Caco-2 (cell line): ENCODE results near the gene MRPL45. TPM values are rescaled to one million over a fixed set of nuclear protein-coding genes. Genes with fewer than 3 reads are reported as not detected.

Experiments used
- BruUV-seq: library from RNA; stranded (reverse); fragments of 400-500 nt; replicated peaks from 2 replicates; lab custom pipeline; 2021; lab: Mats Ljungman, UMichigan
- CTCF ChIA-PET: fragments of 300-600 bp; sonication (Branson Sonifier 250); formaldehyde crosslinking; loops from one replicate; lab custom pipeline; 2022; ENCODE audit warnings: antibody characterized with exemption; lab: Charles Lee
- POLR2A ChIA-PET: fragments of 300-600 bp; sonication (Branson Sonifier 250); formaldehyde crosslinking; loops from one replicate; lab custom pipeline; 2022; ENCODE audit warnings: antibody characterized with exemption; lab: Charles Lee
- DNase-seq, 2 experiments: peaks; one replicate each; pipeline versions ENCODE4 v3.0.0 to v3.0.0-alpha.2; 2020 to 2022
- H3K27me3 ChIP-seq: replicated peaks from 2 replicates; pipeline ENCODE4 v1.6.0; 2011; ENCODE audit warnings: low read length; ENCODE audit not compliant: control insufficient read depth, insufficient read depth
- H3K36me3 ChIP-seq: 2 replicates; pipeline ENCODE4 v1.5.1; 2011; ENCODE audit warnings: low read length; ENCODE audit not compliant: control insufficient read depth, insufficient read depth
- H3K4me1 ChIP-seq: fragments of 250-450 bp; sonication (Bioruptor Pico); 2 replicates; pipeline ENCODE4 v1.5.1; 2020; ENCODE audit warnings: mild to moderate bottlenecking
- H3K4me3 ChIP-seq: 2 replicates; pipeline ENCODE4 v1.5.1; 2011; ENCODE audit warnings: low read depth, mild to moderate bottlenecking, control low read depth, low read length
- H3K9me3 ChIP-seq: fragments of 250-450 bp; sonication (Bioruptor Pico); 2 replicates; pipeline ENCODE4 v1.5.1; 2020; ENCODE audit warnings: mild to moderate bottlenecking, moderate library complexity
- H3K27ac Mint-ChIP-seq: one replicate; pipeline ENCODE4 v1.8.0; 2022; ENCODE audit warnings: mixed read lengths; ENCODE audit not compliant: unreplicated experiment
- H3K27me3 Mint-ChIP-seq: one replicate; pipeline ENCODE4 v1.8.0; 2022; ENCODE audit warnings: mixed read lengths; ENCODE audit not compliant: insufficient read depth, unreplicated experiment
- H3K36me3 Mint-ChIP-seq: one replicate; pipeline ENCODE4 v1.8.0; 2022; ENCODE audit warnings: mild to moderate bottlenecking, mixed read lengths; ENCODE audit not compliant: insufficient read depth, unreplicated experiment
- H3K4me1 Mint-ChIP-seq: one replicate; pipeline ENCODE4 v1.8.0; 2022; ENCODE audit warnings: low read depth, mixed read lengths; ENCODE audit not compliant: unreplicated experiment
- H3K4me3 Mint-ChIP-seq: one replicate; pipeline ENCODE4 v1.8.0; 2022; ENCODE audit warnings: mild to moderate bottlenecking, moderate library complexity, mixed read lengths; ENCODE audit not compliant: unreplicated experiment
- H3K9me3 Mint-ChIP-seq: one replicate; pipeline ENCODE4 v1.8.0; 2022; ENCODE audit warnings: mixed read lengths; ENCODE audit not compliant: unreplicated experiment
- intact Hi-C: fragments of 100-400 bp; cut with micrococcal nuclease; formaldehyde crosslinking; loops from one replicate; pipeline ENCODE4 v1.10.0; 2022; ENCODE audit not compliant: unreplicated experiment
- total RNA-seq: library from RNA; stranded (reverse); gene quantifications from 2 replicates; pipeline ENCODE4 v1.2.3, GENCODE V29; 2022
- TF ChIP-seq, protein P1 (sequence below), 2 experiments: fragments of 200-600 bp in 1 of 2; IDR thresholded peaks; 1 replicate in 1 of 2; 2 replicates in 1 of 2; pipeline versions ENCODE4 v1.5.1 to v1.8.0; 2011 to 2022; ENCODE audit warnings: antibody characterized with exemption in 1 of 2, control low read depth in 1 of 2, inconsistent platforms in 1 of 2, low read depth in 1 of 2, low read length in 1 of 2, mild to moderate bottlenecking in 1 of 2, moderate library complexity in 1 of 2; ENCODE audit not compliant: insufficient read depth in 1 of 2, severe bottlenecking in 1 of 2, unreplicated experiment in 1 of 2

MRPL45 gene
- total RNA-seq, 1 experiment from 2014 or later: 83.6 TPM

GRCh38 chr17:38328620-38329019, 31.7 kb downstream of the MRPL45 start:
- TF ChIP-seq, protein P1, sequence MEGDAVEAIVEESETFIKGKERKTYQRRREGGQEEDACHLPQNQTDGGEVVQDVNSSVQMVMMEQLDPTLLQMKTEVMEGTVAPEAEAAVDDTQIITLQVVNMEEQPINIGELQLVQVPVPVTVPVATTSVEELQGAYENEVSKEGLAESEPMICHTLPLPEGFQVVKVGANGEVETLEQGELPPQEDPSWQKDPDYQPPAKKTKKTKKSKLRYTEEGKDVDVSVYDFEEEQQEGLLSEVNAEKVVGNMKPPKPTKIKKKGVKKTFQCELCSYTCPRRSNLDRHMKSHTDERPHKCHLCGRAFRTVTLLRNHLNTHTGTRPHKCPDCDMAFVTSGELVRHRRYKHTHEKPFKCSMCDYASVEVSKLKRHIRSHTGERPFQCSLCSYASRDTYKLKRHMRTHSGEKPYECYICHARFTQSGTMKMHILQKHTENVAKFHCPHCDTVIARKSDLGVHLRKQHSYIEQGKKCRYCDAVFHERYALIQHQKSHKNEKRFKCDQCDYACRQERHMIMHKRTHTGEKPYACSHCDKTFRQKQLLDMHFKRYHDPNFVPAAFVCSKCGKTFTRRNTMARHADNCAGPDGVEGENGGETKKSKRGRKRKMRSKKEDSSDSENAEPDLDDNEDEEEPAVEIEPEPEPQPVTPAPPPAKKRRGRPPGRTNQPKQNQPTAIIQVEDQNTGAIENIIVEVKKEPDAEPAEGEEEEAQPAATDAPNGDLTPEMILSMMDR (IDR thresholded peaks at IDR 0.05; ENCODE audit: insufficient read depth in 1 of 2, low read depth in 1 of 2, low read length in 1 of 2, severe bottlenecking in 1 of 2, unreplicated experiment in 1 of 2): no peak
- Mint-ChIP-seq H3K4me3 (no peak overlapping the region), H3K27me3 (peaks cover 3% of the 10 kb centered on the region), H3K27ac (no peak overlapping the region), H3K36me3 (peaks cover 17% of the 10 kb centered on the region), H3K4me1 (peaks cover 19% of the 10 kb centered on the region), H3K9me3 (no peaks in the 10 kb centered on the region)
- Histone ChIP-seq H3K9me3 (no peaks in the 10 kb centered on the region), H3K36me3 (no peaks in the 10 kb centered on the region), H3K4me1 (peaks cover 24% of the 10 kb centered on the region), H3K27me3 (no peaks in the 10 kb centered on the region), H3K4me3 (no peak overlapping the region)
- CTCF ChIA-PET: interaction anchor here (1.0 kb wide), 1 partner anchor 156 kb away, joined by 3 read pairs; no protein-coding TSS in a partner anchor
- POLR2A ChIA-PET: no interaction called here
- DNase-seq: no peak
- no TSS peak for BruUV-seq
- intact Hi-C loops: no loop called here

- no peaks in the 10 kb centered on the region for H3K9me3 ChIP-seq
- no peak overlapping the region for H3K4me3 ChIP-seq
- no TSS peak for BruUV-seq
- H3K4me1 ChIP-seq: peaks cover 17% of the 10 kb centered on the region
- H3K36me3 ChIP-seq: no peaks in the 10 kb centered on the region
- Mint-ChIP-seq H3K27ac (peak overlapping the region; percentile 23), H3K4me1 (peaks cover 19% of the 10 kb centered on the region), H3K9me3 (no peaks in the 10 kb centered on the region), H3K27me3 (peaks cover 3% of the 10 kb centered on the region), H3K4me3 (no peak overlapping the region), H3K36me3 (peaks cover 17% of the 10 kb centered on the region)
- TF ChIP-seq, protein P1 (IDR thresholded peaks at IDR 0.05; ENCODE audit: insufficient read depth in 1 of 2, low read depth in 1 of 2, low read length in 1 of 2, severe bottlenecking in 1 of 2, unreplicated experiment in 1 of 2): no peak
- POLR2A ChIA-PET: no interaction called here
- H3K27me3 ChIP-seq: no peaks in the 10 kb centered on the region
- CTCF ChIA-PET: interaction anchor here (0.6 to 1.3 kb wide), 3 partner anchors 23 to 155 kb away, joined by 3 to 6 read pairs (median 3); no protein-coding TSS in a partner anchor
- intact Hi-C loops: no loop called here
- DNase-seq: no peak
These were observed 32.3 kb downstream of the MRPL45 start for GRCh38 chr17:38329284-38329683.

- intact Hi-C loops: no loop called here
- TF ChIP-seq, protein P1 (IDR thresholded peaks at IDR 0.05; ENCODE audit: insufficient read depth in 1 of 2, low read depth in 1 of 2, low read length in 1 of 2, severe bottlenecking in 1 of 2, unreplicated experiment in 1 of 2): no peak
- Histone ChIP-seq H3K27me3 (no peaks in the 10 kb centered on the region), H3K4me3 (no peak overlapping the region), H3K36me3 (no peaks in the 10 kb centered on the region), H3K9me3 (no peaks in the 10 kb centered on the region), H3K4me1 (peaks cover 9% of the 10 kb centered on the region)
- BruUV-seq: no TSS peak
- Mint-ChIP-seq H3K4me1 (peaks cover 14% of the 10 kb centered on the region), H3K9me3 (no peaks in the 10 kb centered on the region), H3K27me3 (peaks cover 3% of the 10 kb centered on the region), H3K36me3 (peaks cover 17% of the 10 kb centered on the region), H3K27ac (peak overlapping the region; percentile 23), H3K4me3 (no peak overlapping the region)
- no peak for DNase-seq
- POLR2A ChIA-PET: no interaction called here
- CTCF ChIA-PET: interaction anchor here (0.6 to 2.1 kb wide), 4 partner anchors 14 to 83 kb away, joined by 3 to 12 read pairs (median 4); no protein-coding TSS in a partner anchor
These were observed 33.1 kb downstream of the MRPL45 start for GRCh38 chr17:38329808-38330730.
